KMS-11 (cell line): ENCODE measurements around the gene LRRTM4.

Source experiments
- H2AFZ ChIP-seq: fragments of 200-600 bp; sonication (generic); 2 replicates; pipeline ENCODE4 v1.6.1; 2016; ENCODE audit warnings: antibody characterized with exemption, mixed run types, low read depth
- H3K27ac ChIP-seq: fragments of 200-600 bp; sonication (generic); 2 replicates; pipeline ENCODE4 v1.6.1; 2016; ENCODE audit warnings: mild to moderate bottlenecking, mixed run types
- H3K27me3 ChIP-seq: fragments of 200-600 bp; sonication (generic); 2 replicates; pipeline ENCODE4 v1.6.1; 2017; ENCODE audit warnings: mild to moderate bottlenecking, low read depth, mixed run types, moderate library complexity; ENCODE audit not compliant: insufficient read depth
- H3K36me3 ChIP-seq: fragments of 200-600 bp; sonication (generic); 2 replicates; pipeline ENCODE4 v1.6.1; 2017; ENCODE audit warnings: mild to moderate bottlenecking, mixed run types; ENCODE audit not compliant: insufficient read depth
- H3K4me1 ChIP-seq: fragments of 200-600 bp; sonication (generic); 2 replicates; pipeline ENCODE4 v1.6.1; 2016; ENCODE audit warnings: mild to moderate bottlenecking, low read depth, mixed run types; ENCODE audit not compliant: poor library complexity, severe bottlenecking
- H3K4me2 ChIP-seq: fragments of 200-600 bp; sonication (generic); 2 replicates; pipeline ENCODE4 v1.7.0; 2016; ENCODE audit warnings: mild to moderate bottlenecking, mixed run types
- H3K4me3 ChIP-seq: fragments of 200-600 bp; sonication (generic); IDR thresholded peaks from 2 replicates; pipeline ENCODE4 v1.6.1; 2017; ENCODE audit warnings: low read depth, low read length, mixed read lengths; ENCODE audit not compliant: insufficient read depth
- H3K79me2 ChIP-seq: fragments of 200-600 bp; sonication (generic); 2 replicates; pipeline ENCODE4 v1.6.1; 2016; ENCODE audit warnings: low read depth, mixed run types; ENCODE audit not compliant: insufficient read depth
- H3K9ac ChIP-seq: fragments of 200-600 bp; sonication (generic); 2 replicates; pipeline ENCODE4 v1.6.1; 2016; ENCODE audit warnings: mild to moderate bottlenecking, mixed run types
- H4K20me1 ChIP-seq: fragments of 200-600 bp; sonication (generic); 2 replicates; pipeline ENCODE4 v1.6.1; 2016; ENCODE audit warnings: mild to moderate bottlenecking, mixed run types; ENCODE audit not compliant: insufficient read depth
- CTCF ChIP-seq: fragments of 200-600 bp; sonication (generic); conservative IDR thresholded peaks from 2 replicates; pipeline ENCODE4 v1.6.1; 2017; ENCODE audit warnings: low read depth, mild to moderate bottlenecking, antibody characterized with exemption, low read length, moderate library complexity, mixed read lengths

The LRRTM4 gene

GRCh38 chr2:77161009-77161408 is 361.2 kb downstream of the LRRTM4 start:
- H3K4me2 ChIP-seq = no peak overlapping the region
- no peak overlapping the region for H3K9ac ChIP-seq
- H4K20me1 ChIP-seq = no peaks in the 10 kb centered on the region
- TF ChIP-seq CTCF = no peak
- no peak overlapping the region for H2AFZ ChIP-seq
- H3K27ac ChIP-seq = no peak overlapping the region
- H3K27me3 ChIP-seq = no peaks in the 10 kb centered on the region
- H3K4me1 ChIP-seq = no peaks in the 10 kb centered on the region
- H3K4me3 ChIP-seq = no peak overlapping the region
- no peaks in the 10 kb centered on the region for H3K79me2 ChIP-seq
- no peaks in the 10 kb centered on the region for H3K36me3 ChIP-seq

- no peak overlapping the region for H3K4me2 ChIP-seq
- H3K79me2 ChIP-seq = no peaks in the 10 kb centered on the region
- no peak for TF ChIP-seq CTCF
- H3K27ac ChIP-seq = no peak overlapping the region
- H3K4me1 ChIP-seq = no peaks in the 10 kb centered on the region
- H3K9ac ChIP-seq = no peak overlapping the region
- no peaks in the 10 kb centered on the region for H4K20me1 ChIP-seq
- H3K4me3 ChIP-seq = no peak overlapping the region
- H3K36me3 ChIP-seq = no peaks in the 10 kb centered on the region
- H3K27me3 ChIP-seq = no peaks in the 10 kb centered on the region
- H2AFZ ChIP-seq = no peak overlapping the region
These were observed 365.6 kb downstream of the LRRTM4 start for GRCh38 chr2:77156599-77156998.

- no peak overlapping the region for H3K4me2 ChIP-seq
- H4K20me1 ChIP-seq = no peaks in the 10 kb centered on the region
- no peaks in the 10 kb centered on the region for H3K79me2 ChIP-seq
- no peak overlapping the region for H3K4me3 ChIP-seq
- TF ChIP-seq CTCF = no peak
- H3K9ac ChIP-seq = no peak overlapping the region
- no peak overlapping the region for H3K27ac ChIP-seq
- no peak overlapping the region for H2AFZ ChIP-seq
- no peaks in the 10 kb centered on the region for H3K27me3 ChIP-seq
- no peaks in the 10 kb centered on the region for H3K4me1 ChIP-seq
- H3K36me3 ChIP-seq = no peaks in the 10 kb centered on the region
These were observed 366.7 kb downstream of the LRRTM4 start for GRCh38 chr2:77155511-77155910.

GRCh38 chr2:77149565-77149964 is 372.6 kb downstream of the LRRTM4 start:
- no peak overlapping the region for H2AFZ ChIP-seq
- H3K27me3 ChIP-seq = no peaks in the 10 kb centered on the region
- no peak overlapping the region for H3K27ac ChIP-seq
- no peaks in the 10 kb centered on the region for H4K20me1 ChIP-seq
- no peak overlapping the region for H3K4me3 ChIP-seq
- no peaks in the 10 kb centered on the region for H3K36me3 ChIP-seq
- no peak overlapping the region for H3K9ac ChIP-seq
- TF ChIP-seq CTCF = no peak
- no peaks in the 10 kb centered on the region for H3K79me2 ChIP-seq
- no peak overlapping the region for H3K4me2 ChIP-seq
- H3K4me1 ChIP-seq = no peaks in the 10 kb centered on the region

- no peak overlapping the region for H3K4me3 ChIP-seq
- H4K20me1 ChIP-seq = no peaks in the 10 kb centered on the region
- no peaks in the 10 kb centered on the region for H3K79me2 ChIP-seq
These were observed 375.0 kb downstream of the LRRTM4 start for GRCh38 chr2:77147153-77147552.

More at GRCh38 chr2:77147153-77147552, 375.0 kb downstream of the LRRTM4 start:
- Histone ChIP-seq H2AFZ (no peak overlapping the region), H3K27ac (no peak overlapping the region), H3K27me3 (no peaks in the 10 kb centered on the region), H3K36me3 (no peaks in the 10 kb centered on the region), H3K4me1 (no peaks in the 10 kb centered on the region), H3K9ac (no peak overlapping the region), H3K4me2 (no peak overlapping the region)
- no peak for TF ChIP-seq CTCF
